ENCODE measurements around the gene HDDC3.

The HDDC3 gene, protein sequence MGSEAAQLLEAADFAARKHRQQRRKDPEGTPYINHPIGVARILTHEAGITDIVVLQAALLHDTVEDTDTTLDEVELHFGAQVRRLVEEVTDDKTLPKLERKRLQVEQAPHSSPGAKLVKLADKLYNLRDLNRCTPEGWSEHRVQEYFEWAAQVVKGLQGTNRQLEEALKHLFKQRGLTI

DNA sequence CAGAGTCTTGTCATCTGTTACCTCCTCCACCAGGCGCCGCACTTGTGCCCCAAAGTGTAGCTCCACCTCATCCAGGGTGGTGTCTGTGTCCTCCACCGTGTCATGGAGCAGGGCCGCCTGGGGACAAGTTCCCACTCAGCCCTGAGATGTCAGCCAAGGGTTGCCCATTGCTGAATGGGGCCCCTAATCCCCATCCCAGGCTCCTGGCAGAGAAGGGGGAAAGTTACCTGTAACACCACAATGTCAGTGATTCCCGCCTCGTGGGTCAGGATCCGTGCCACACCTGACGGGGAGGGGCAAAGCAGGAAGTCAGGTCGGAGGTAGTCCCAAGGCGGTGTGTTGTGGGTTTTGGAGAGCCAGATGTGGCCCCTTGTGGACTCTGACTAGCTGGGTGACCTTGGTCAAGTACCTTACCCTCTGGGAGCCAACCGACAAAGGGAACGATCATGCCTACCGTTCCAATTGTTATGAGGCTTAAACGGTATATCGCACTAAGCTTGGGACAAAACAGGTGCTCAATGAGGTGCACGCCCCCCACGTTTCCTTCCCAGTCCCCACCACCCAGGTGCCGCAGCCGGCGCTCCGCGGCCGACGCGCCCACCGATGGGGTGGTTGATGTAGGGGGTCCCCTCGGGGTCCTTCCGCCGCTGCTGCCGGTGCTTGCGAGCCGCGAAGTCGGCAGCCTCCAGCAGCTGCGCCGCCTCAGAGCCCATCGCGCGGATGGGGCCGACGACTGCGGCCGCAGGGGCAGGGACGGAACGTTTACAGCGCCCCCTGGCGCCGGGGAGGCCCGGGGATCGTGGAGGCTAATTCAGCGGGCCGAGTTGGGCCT is at the start of gene HDDC3:
HDDC3 (minus strand) TSS at position 722 of the 832 bp plus-strand sequence; CDS start at position 713, 9 bp downstream.
- peak; percentile 93 for DNase-seq

DNA sequence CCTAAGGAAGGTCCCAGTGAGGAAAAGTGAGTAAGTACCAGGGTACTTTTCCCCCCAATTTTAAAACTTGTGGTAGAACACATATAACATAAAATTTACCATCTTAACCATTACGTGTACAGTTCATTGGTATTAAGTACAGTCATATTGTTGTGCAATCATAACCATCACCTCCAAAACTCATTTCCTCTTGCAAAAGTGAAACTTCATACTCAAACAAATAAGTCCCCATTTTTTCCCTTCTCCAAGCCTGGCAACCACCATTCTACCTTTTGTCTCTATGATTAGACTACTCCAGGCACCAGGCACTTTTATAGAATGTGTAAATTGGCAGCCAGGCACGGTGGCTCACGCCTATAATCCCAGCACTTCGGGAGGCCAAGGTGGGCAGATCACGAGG is 49.8 kb upstream of the HDDC3 start:
- no peak for DNase-seq

DNA sequence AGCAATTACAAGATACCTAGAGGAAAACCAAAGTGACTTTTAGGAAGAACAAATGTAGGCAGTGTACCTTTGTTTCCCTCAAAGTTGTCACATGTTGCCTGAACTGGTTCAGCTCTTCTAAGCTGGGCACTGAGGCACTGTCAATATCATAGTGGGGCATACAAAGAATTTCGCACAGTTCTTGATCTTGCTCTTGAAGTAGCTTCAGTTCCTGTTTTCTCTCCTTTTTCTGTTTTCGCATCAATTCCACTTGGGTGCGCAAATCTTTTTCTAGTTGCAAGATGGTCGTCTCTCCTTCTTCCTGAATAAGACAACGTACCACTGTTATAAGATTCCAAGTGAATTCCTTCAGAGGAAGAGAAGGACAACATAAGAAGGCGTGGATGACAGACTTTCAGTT is 49.3 kb upstream of the HDDC3 start:
- no peak for DNase-seq

DNA sequence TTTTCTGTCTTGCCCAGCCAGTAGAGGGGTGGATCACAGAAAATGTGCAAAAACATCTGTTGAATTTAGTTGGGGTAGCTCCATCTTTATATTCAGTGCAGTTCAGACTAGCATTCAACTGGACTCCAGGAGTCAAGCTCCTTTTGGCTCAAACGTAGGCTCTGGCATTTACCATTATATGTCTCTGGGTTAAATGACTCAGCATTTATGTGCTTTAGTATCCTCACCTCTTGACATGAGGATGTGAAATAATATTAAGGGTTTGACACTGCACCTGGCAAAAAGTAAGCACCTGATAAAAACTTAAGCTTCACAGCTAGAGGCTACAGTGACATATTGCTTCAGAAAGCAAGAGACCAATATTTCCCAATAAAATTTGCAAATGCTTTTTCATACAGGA is 47.2 kb upstream of the HDDC3 start:
- DNase-seq = no peak

DNA sequence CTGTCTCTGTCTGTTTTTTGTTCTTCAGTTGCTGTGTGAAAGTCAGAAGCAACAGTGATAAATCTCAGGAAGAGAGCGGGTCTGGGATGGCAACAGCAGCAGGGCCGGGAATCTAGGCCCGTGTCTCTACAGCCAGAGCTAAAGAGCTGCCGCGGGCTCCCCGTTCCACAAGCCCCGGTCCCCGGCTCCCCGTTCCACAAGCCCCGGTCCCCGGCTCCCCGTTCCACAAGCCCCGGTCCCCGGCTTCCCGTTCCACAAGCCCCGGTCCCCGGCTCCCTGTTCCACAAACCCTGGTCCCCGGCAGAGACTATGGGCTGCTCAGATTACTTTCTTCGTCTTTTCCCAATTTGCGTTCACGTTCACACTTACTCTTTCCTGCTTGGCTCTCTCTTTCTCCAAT is 41.9 kb upstream of the HDDC3 start:
- DNase-seq = no peak

DNA sequence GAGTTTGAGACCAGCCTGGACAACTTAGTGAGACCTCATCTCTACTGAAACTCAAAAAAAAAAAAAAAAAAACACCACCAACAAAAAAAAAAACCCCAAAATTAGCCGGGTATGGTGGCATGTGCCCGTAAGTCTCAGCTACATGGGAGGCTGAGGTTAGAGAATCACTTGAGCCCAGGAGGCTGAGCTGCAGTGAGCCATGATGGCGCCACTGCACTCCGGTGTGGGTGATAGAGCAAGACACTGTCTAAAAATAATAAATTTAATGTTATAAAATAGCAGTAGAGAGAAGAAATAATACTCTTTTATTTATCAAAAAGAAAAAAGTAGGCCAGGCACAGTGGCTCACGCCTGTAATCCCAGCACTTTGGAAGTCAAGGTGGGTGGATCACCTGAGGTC is 39.8 kb upstream of the HDDC3 start:
- DNase-seq = no peak

DNA sequence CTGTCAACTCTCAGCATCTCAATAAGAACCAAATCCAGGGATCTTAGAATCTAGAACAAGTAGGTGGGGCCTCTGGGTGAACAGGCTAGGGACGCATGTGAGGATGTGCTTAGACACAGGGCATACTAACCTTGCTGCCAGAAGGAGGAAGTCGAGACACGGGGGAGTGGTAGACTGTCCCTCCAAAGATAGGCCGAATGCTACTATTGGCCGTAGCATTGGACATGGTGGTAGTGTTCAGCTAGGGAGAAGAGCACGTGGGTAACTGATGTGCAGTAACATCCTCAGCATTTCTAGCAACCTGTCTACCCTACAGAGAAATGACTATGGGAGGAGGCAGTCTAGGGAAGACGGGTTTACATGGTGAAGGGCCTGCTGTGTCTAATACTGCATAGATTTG is 37.9 kb upstream of the HDDC3 start:
- DNase-seq = no peak

DNA sequence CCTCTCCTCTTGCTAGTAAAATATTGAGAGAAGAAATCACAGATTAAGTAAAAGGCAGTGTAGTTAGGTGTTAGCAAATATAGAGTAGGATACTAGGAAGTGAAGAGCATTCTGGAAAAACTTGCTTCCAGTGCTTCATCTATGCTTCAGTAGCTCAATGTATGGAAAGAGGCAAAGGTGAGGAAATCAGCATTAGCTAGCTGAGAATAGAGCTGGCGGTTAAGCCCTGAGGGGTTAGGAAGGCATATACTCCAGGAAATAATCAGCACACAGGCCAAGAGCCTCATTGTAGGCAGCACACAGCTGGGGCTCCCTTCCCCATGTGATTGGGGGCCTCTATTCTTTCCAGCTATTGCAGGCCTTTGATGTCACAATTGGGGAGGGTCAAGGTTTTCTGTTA is 36.1 kb upstream of the HDDC3 start:
- DNase-seq = no peak

DNA sequence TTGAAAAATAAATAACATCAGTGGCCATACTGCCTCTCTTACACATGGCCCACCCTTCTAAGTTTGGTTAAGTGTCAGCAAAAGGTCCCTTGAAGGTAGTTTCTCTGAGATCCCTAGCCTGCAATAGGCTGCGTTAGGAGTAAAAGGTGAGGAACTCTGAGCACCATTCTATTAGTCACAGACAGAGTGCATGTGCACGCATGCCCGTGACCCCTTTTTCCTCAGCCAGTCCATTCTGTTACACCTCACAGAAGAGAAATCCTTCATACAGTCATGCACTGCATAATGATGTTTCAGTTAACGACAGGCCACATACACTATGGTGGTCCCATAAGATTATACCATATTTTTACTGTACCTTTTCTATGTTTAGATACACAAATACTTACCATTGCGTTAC is 34.9 kb upstream of the HDDC3 start:
- DNase-seq = no peak

DNA sequence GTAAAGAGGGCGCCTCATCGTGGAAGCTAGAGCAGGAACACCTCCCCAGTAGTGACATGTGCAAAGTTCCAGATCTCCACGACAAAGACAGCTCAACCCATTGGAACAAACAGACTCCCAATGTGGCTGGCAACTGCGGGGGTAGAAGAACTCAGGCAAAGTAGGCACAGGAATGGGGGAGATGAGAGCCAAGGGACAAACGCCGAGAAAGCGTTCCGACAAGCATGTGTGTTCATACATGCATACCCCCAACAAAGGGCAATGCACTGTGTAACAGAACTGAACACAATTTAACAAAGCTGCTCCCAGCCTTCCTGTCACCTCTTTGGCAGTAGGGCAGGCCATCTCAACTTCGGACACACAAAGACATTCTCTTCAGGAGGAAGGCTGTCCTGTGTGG is 33.9 kb upstream of the HDDC3 start:
- no peak for DNase-seq

DNA sequence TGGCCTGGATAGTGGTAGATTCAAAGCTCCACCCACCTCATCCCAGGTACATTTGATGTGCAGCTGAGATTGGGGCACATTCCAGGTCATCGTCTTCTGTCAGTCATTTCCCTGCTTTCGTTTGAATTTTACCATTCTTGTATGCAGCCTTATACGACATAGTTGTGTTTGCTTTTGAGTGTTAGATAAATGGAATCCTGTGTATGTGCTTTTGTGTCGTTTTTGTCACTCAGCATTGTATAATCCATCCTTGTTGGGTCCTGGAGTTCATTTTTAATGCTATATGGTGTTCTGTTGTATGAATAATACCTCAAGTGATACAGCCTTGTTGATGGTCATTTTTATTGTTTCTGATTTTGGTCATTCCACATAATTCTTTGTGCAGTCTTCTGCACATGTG is 29.7 kb upstream of the HDDC3 start:
- no peak for DNase-seq

DNA sequence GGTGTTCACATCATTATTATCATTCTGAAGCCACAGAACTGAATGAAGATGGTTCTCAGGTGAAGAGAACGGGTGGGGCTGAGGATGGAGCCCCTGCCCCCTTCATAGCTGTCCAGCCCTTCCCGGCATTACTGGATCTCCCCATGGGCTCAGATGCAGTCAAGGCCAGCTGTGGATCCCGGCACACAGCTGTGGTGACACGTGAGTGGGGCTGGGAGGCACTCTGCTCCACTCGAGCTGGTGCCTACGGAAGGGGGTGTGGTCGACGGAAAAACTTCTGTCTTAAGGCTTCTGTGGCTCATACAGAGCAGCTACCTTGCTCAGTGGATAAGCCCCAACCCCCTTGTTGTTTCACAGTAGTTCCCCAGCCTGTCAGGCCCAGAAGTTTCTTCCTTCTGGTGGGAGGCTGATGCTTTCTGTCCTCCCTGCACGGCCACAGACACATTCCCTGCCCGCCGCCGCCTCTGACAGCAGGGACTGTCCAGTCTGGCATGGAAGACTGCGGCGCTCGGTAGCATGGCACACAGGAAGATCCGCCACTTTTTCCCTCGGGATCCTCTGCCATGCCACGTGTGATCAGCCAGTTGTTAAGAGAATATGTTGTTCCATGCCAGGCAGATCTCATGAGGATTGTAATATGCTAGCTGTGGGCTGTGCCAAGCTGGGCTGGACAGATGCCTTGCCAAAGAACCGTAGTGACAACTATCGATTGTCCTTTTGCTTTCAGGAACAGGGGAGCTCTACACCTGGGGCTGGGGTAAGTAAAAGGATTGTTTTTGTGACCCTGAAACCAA is 28.1 kb upstream of the HDDC3 start:
- no peak for DNase-seq

DNA sequence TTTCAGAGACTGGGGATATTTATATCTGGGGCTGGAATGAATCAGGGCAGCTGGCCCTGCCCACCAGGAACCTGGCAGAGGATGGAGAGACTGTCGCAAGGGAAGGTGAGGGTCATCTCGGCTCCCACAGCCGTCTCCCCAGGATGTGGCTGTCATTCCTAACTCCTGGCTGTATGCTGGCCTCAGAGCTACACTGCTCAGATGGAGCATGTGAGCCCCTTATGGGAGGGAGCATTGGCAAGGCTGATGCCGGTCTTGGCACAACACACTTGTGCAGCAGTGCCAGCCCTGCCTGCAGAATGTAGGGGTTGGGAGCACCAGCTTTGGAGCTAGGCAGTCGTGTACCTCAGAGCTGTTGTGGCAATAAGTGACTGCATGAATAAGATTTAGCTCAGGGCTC is 27.5 kb upstream of the HDDC3 start:
- DNase-seq = no peak

DNA sequence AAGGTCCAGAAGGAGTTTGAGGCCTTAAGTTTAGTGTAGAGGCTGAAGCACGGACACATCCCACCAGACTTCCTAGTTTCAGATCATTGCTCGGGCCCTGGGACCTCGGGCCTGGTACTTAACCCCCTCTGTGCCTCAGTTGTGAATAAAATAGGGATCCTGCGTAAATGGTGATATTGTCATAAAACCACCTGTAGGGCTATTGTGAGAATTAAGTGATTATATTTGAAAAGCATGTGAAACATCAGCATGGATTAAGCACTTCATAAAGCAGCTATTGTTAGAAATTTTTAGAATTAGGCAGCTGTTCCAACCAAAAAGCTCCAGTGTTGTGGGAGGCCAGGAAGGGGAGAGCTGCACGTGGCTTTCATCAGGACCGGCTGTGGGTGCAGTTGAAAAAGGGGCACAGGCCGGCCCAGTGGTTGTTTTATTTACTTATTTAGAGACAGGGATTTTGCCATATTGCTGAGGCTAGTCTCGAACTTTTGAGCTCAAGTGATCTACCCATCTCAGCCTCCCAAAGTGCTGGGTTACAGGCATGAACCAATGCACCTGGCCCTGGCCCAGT is 26.8 kb upstream of the HDDC3 start:
- no peak for DNase-seq

DNA sequence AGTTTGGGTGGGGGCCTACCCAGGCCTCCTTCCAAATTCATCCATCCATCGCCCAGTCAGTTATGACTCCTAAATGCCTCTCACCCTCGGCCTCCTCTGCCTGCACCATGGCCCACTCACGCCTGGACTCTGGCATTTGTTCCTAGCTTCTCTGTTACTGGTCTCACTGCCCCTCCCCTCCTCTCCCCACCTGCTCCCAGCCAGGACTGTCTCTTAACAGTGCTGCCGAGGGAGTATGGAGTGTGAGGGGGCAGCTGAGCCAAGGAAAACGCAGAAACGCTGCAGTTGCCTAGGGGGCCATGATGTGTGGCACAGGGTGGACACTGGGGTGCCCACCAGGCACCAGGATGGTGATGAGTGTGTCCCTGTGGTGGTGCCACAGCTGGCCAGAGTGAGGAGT is 25.4 kb upstream of the HDDC3 start:
- no peak for DNase-seq

DNA sequence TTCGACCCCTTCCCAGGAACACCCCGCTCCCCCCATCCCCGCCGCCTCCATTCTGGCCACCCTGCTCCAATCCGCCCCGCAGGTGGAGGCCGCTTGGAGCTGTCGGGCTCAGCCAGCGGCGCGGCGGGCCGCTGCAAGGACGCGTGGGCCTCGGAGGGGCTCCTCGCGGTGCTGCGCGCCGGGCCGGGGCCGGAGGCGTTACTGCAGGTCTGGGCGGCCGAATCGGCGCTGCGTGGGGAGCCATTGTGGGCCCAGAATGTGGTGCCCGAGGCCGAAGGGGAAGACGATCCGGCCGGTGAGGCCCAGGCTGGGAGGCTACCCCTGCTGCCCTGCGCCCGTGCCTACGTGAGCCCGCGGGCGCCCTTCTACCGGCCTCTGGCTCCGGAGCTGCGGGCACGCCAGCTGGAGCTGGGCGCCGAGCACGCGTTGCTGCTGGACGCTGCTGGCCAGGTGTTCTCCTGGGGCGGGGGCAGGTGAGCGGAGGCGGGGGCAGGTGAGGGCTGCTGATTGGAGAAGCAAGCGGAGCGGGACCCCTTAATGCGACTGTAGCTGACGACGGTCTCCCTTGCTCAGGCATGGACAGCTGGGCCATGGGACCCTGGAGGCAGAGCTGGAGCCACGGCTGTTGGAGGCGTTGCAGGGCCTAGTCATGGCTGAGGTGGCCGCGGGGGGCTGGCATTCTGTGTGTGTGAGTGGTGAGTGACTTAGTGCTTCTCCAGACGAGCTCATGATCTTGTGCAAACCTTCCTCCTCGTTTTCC is 24.9 kb upstream of the HDDC3 start:
- DNase-seq = no peak

DNA sequence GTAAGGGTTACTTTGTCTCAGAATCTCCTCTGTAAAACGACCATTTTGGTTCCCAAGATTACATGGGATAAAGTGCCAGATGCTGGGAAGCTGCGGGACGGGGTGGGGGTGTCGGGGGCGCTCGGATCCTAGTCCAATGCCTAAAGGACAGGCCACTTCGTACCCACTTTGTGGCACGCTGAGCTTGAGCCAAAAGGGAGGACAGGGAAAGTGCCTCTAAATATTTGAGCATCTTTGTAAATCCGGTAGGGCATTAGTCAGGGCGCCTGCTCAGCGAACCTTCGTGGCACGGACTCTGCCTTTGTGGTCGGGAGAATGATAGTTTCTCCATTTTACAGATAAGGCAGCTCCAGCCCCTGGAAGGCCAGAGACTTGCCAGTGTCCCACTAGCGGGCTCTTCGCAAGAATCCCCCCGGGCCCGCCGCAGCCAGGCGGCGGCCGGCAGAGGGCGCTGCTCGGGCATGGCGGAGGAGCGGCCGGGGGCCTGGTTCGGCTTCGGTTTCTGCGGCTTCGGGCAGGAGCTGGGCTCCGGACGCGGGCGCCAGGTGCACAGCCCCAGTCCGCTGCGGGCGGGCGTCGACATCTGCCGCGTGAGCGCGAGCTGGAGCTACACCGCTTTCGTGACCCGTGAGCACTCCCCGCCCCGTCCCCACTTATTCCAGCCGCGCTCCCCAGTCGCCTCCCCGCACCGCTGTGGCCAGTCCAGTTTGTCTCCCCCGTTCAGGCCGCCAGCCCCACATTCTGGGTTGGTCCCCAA is 24.1 kb upstream of the HDDC3 start:
- peak; percentile 63 for DNase-seq

DNA sequence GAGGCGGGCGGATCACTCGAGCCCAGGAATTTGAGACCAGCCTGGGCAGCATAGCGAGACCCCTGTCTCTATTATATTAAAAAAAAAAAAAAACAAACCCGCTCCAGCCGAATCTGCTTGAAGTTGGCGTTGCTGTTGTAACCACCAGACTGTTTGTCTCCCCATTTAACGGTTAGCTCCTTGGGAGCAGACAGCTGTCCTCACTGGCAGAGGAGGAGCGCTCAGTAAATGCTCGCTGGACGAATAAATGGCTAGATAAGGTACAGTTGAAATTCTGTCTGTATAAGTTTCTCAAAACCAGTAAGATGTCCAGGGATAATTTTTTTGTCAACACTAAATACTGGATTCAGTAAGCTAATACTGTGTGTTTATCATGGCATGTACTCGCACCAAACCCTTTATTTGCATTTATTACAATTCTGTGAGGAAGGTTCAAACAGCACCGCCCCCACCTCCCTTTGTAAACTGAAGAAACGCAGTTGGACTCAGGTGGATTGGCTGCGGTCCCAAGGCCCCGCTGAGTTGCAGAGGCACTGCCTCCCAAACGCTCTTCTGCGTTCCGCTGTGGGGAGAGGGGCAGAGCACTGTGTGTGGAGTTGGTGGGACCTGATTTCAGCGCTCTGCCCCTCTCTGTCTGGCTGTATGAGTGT is 23.4 kb upstream of the HDDC3 start:
- no peak for DNase-seq

DNA sequence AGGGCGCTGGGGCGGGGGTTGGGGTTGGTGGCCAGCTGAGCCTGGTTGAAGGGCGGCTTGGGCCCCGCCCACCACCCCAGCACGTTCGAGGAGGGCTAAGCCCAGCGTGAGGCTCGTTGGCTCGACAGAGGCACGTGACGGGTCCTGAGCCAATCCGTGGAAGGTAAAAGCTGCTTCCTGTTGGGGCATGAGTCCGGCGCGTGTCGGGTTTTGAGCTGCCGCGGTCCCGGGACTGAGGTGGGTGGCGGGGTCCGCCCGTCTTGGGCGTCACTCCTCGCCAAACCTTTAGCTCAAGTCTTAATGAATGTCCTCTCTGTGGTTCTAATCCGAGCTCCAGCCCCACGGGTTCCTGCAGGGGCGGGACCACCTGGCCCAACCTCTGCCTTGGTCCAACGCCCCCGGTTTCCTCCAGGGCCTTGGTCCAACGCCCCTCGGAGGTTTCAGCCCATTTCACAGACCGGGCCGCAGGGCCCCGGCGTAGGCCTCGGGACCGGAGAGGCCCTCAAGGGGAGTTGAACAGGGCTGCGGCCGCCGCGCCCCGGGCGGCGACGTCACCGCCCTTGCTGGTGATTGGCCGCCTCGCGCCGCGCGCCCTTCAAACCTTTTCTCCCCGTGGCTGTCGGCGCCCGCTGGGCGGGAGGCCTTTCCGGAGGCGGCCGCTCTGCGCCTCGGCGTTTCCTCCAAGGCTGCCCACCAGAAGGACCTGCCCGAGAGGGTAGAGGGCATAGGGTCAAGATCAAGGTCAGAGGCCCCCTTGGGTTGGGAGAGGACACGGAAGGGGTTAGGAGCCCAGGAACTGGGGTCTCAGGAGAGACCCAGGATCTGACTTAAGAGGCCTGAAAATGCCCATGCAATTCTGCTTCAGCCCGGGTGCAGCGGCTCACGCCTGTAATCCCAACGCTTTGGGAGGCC is 22.6 kb upstream of the HDDC3 start, which contains the start of gene RCCD1:
RCCD1 (plus strand) TSS at position 173 of the 912 bp plus-strand sequence. CDS start 1,851 bp downstream, outside the sequence.
- DNase-seq = peak; percentile 84
